Measurements from ENCODE around the gene MGAT5. TPM values are rescaled to one million over a fixed set of nuclear protein-coding genes. Genes with fewer than 3 reads are reported as not detected.

MGAT5 gene
- total RNA-seq, 2 experiments from 2014 or later: 11.6 to 13.0 TPM

- no peak overlapping the region for H3K27ac Mint-ChIP-seq
- H3K9me3 Mint-ChIP-seq: peaks cover 4% of the 10 kb centered on the region
- H3K27me3 Mint-ChIP-seq (ENCODE audit: low read depth): no peaks in the 10 kb centered on the region
- peaks cover 13% of the 10 kb centered on the region for H3K36me3 Mint-ChIP-seq (ENCODE audit: low read depth)
- no peak overlapping the region for H3K4me3 Mint-ChIP-seq
- CTCF ChIA-PET: no interaction called here
- DNase-seq: no peak
- H3K4me1 Mint-ChIP-seq (ENCODE audit: low read depth): no peaks in the 10 kb centered on the region
- intact Hi-C loops (cut with micrococcal nuclease): no loop called here
These were observed 77.2 kb downstream of the MGAT5 start for GRCh38 chr2:134331081-134331480.

- Mint-ChIP-seq H3K36me3 (ENCODE audit: low read depth) (peaks cover 21% of the 10 kb centered on the region), H3K4me3 (no peak overlapping the region), H3K27me3 (ENCODE audit: low read depth) (no peaks in the 10 kb centered on the region), H3K9me3 (peaks cover 4% of the 10 kb centered on the region), H3K4me1 (ENCODE audit: low read depth) (no peaks in the 10 kb centered on the region), H3K27ac (no peak overlapping the region)
- intact Hi-C loops (cut with micrococcal nuclease): no loop called here
- DNase-seq: no peak
- CTCF ChIA-PET: no interaction called here
These were observed 79.8 kb downstream of the MGAT5 start for GRCh38 chr2:134333646-134334189.

GRCh38 chr2:134334542-134335353, 80.9 kb downstream of the MGAT5 start:
- no peaks in the 10 kb centered on the region for H3K4me1 Mint-ChIP-seq (ENCODE audit: low read depth)
- H3K36me3 Mint-ChIP-seq (ENCODE audit: low read depth): peaks cover 21% of the 10 kb centered on the region
- no peaks in the 10 kb centered on the region for H3K27me3 Mint-ChIP-seq (ENCODE audit: low read depth)
- no peak overlapping the region for H3K4me3 Mint-ChIP-seq
- H3K27ac Mint-ChIP-seq: no peak overlapping the region
- intact Hi-C loops (cut with micrococcal nuclease): no loop called here
- H3K9me3 Mint-ChIP-seq: peaks cover 4% of the 10 kb centered on the region
- CTCF ChIA-PET: no interaction called here
- no peak for DNase-seq

GRCh38 chr2:134335601-134336000, 81.7 kb downstream of the MGAT5 start:
- no peaks in the 10 kb centered on the region for H3K4me1 Mint-ChIP-seq (ENCODE audit: low read depth)
- H3K4me3 Mint-ChIP-seq: no peak overlapping the region
- intact Hi-C loops (cut with micrococcal nuclease): no loop called here
- no peak overlapping the region for H3K27ac Mint-ChIP-seq
- CTCF ChIA-PET: no interaction called here
- H3K27me3 Mint-ChIP-seq (ENCODE audit: low read depth): no peaks in the 10 kb centered on the region
- H3K36me3 Mint-ChIP-seq (ENCODE audit: low read depth): peaks cover 21% of the 10 kb centered on the region
- no peak for DNase-seq
- peaks cover 4% of the 10 kb centered on the region for H3K9me3 Mint-ChIP-seq

GRCh38 chr2:134336352-134336751, 82.5 kb downstream of the MGAT5 start:
- Mint-ChIP-seq H3K4me3 (no peak overlapping the region), H3K4me1 (ENCODE audit: low read depth) (no peaks in the 10 kb centered on the region), H3K9me3 (peaks cover 4% of the 10 kb centered on the region), H3K27ac (no peak overlapping the region), H3K36me3 (ENCODE audit: low read depth) (peaks cover 18% of the 10 kb centered on the region), H3K27me3 (ENCODE audit: low read depth) (no peaks in the 10 kb centered on the region)
- CTCF ChIA-PET: no interaction called here
- no peak for DNase-seq
- intact Hi-C loops (cut with micrococcal nuclease): no loop called here

- Mint-ChIP-seq H3K4me3 (no peak overlapping the region), H3K36me3 (ENCODE audit: low read depth) (peaks cover 14% of the 10 kb centered on the region), H3K27ac (no peak overlapping the region), H3K4me1 (ENCODE audit: low read depth) (no peaks in the 10 kb centered on the region), H3K27me3 (ENCODE audit: low read depth) (no peaks in the 10 kb centered on the region), H3K9me3 (no peaks in the 10 kb centered on the region)
- no peak for DNase-seq
- CTCF ChIA-PET: no interaction called here
- intact Hi-C loops (cut with micrococcal nuclease): no loop called here
These were observed 83.0 kb downstream of the MGAT5 start for GRCh38 chr2:134336921-134337320.

- peaks cover 17% of the 10 kb centered on the region for H3K36me3 Mint-ChIP-seq (ENCODE audit: low read depth)
- H3K9me3 Mint-ChIP-seq: no peaks in the 10 kb centered on the region
- DNase-seq: no peak
- no peak overlapping the region for H3K27ac Mint-ChIP-seq
- H3K4me3 Mint-ChIP-seq: no peak overlapping the region
- H3K27me3 Mint-ChIP-seq (ENCODE audit: low read depth): no peaks in the 10 kb centered on the region
- intact Hi-C loops (cut with micrococcal nuclease): no loop called here
- H3K4me1 Mint-ChIP-seq (ENCODE audit: low read depth): no peaks in the 10 kb centered on the region
- CTCF ChIA-PET: interaction anchor here (0.6 kb wide), 1 partner anchor 113 kb away, joined by 3 read pairs; no protein-coding TSS in a partner anchor
These were observed 83.8 kb downstream of the MGAT5 start for GRCh38 chr2:134337631-134338030.

- CTCF ChIA-PET: interaction anchor here (0.6 kb wide), 1 partner anchor 114 kb away, joined by 3 read pairs; no protein-coding TSS in a partner anchor
- Mint-ChIP-seq H3K4me1 (ENCODE audit: low read depth) (no peaks in the 10 kb centered on the region), H3K27ac (no peak overlapping the region), H3K4me3 (no peak overlapping the region), H3K27me3 (ENCODE audit: low read depth) (no peaks in the 10 kb centered on the region), H3K36me3 (ENCODE audit: low read depth) (peaks cover 21% of the 10 kb centered on the region), H3K9me3 (no peaks in the 10 kb centered on the region)
- DNase-seq: no peak
- intact Hi-C loops (cut with micrococcal nuclease): no loop called here
These were observed 84.3 kb downstream of the MGAT5 start for GRCh38 chr2:134338208-134338607.

- no peak overlapping the region for H3K27ac Mint-ChIP-seq
- H3K9me3 Mint-ChIP-seq: no peaks in the 10 kb centered on the region
- no peak overlapping the region for H3K4me3 Mint-ChIP-seq
- intact Hi-C loops (cut with micrococcal nuclease): no loop called here
- H3K36me3 Mint-ChIP-seq (ENCODE audit: low read depth): peaks cover 30% of the 10 kb centered on the region
- no peaks in the 10 kb centered on the region for H3K27me3 Mint-ChIP-seq (ENCODE audit: low read depth)
- no peaks in the 10 kb centered on the region for H3K4me1 Mint-ChIP-seq (ENCODE audit: low read depth)
- no peak for DNase-seq
- CTCF ChIA-PET: interaction anchor here (1.3 kb wide), 1 partner anchor 110 kb away, joined by 3 read pairs; no protein-coding TSS in a partner anchor
These were observed 87.6 kb downstream of the MGAT5 start for GRCh38 chr2:134341476-134341875.

GRCh38 chr2:134344954-134345697, 91.3 kb downstream of the MGAT5 start:
- H3K4me3 Mint-ChIP-seq: no peak overlapping the region
- no peak overlapping the region for H3K27ac Mint-ChIP-seq
- no peak for DNase-seq
- peaks cover 26% of the 10 kb centered on the region for H3K36me3 Mint-ChIP-seq (ENCODE audit: low read depth)
- H3K4me1 Mint-ChIP-seq (ENCODE audit: low read depth): peaks cover 2% of the 10 kb centered on the region
- H3K27me3 Mint-ChIP-seq (ENCODE audit: low read depth): no peaks in the 10 kb centered on the region
- intact Hi-C loops (cut with micrococcal nuclease): no loop called here
- CTCF ChIA-PET: interaction anchor here (0.9 kb wide), 1 partner anchor 36 kb away, joined by 3 read pairs; no protein-coding TSS in a partner anchor
- no peaks in the 10 kb centered on the region for H3K9me3 Mint-ChIP-seq

- DNase-seq: no peak
- Mint-ChIP-seq H3K27me3 (ENCODE audit: low read depth) (no peaks in the 10 kb centered on the region), H3K9me3 (no peaks in the 10 kb centered on the region), H3K36me3 (ENCODE audit: low read depth) (peaks cover 31% of the 10 kb centered on the region), H3K27ac (no peak overlapping the region), H3K4me3 (no peak overlapping the region), H3K4me1 (ENCODE audit: low read depth) (peaks cover 2% of the 10 kb centered on the region)
- intact Hi-C loops (cut with micrococcal nuclease): no loop called here
- CTCF ChIA-PET: interaction anchor here (0.9 kb wide), 1 partner anchor 35 kb away, joined by 3 read pairs; no protein-coding TSS in a partner anchor
These were observed 92.3 kb downstream of the MGAT5 start for GRCh38 chr2:134346141-134346540.

GRCh38 chr2:134347756-134348155, 93.9 kb downstream of the MGAT5 start:
- intact Hi-C loops (cut with micrococcal nuclease): no loop called here
- no peak overlapping the region for H3K27ac Mint-ChIP-seq
- no peak for DNase-seq
- H3K9me3 Mint-ChIP-seq: no peaks in the 10 kb centered on the region
- H3K36me3 Mint-ChIP-seq (ENCODE audit: low read depth): peaks cover 34% of the 10 kb centered on the region
- no peaks in the 10 kb centered on the region for H3K27me3 Mint-ChIP-seq (ENCODE audit: low read depth)
- H3K4me3 Mint-ChIP-seq: no peak overlapping the region
- CTCF ChIA-PET: interaction anchor here (0.6 to 1.0 kb wide), 2 partner anchors 64 to 139 kb away, joined by 3 read pairs; no protein-coding TSS in a partner anchor
- peaks cover 2% of the 10 kb centered on the region for H3K4me1 Mint-ChIP-seq (ENCODE audit: low read depth)

All from activated naive CD4-positive, alpha-beta T cell treated with anti-CD3 and anti-CD28 coated beads for 36 hours (primary cell).